ENCODE results near the gene TBCEL. TPM values are rescaled to one million over a fixed set of nuclear protein-coding genes. Genes with fewer than 3 reads are reported as not detected.
A peak's percentile ranks its signal among the peaks of the same experiment; 100 is the strongest.
"Not testable (repeated sequence)": the region's sequence is repeated elsewhere in the genome, so short reads cannot be mapped to it uniquely, and the experiment has no call there.

The TBCEL gene
- total RNA-seq, 1 donor from 2014 or later, result 9.2 TPM

GRCh38 chr11:120998581-120998980 lies 25.3 kb upstream of the TBCEL start:
- intact Hi-C loops (cut with micrococcal nuclease), result no loop called here
- Mint-ChIP-seq H3K4me3 (ENCODE audit: low read depth) (no peak overlapping the region), H3K27ac (no peak overlapping the region), H3K36me3 (ENCODE audit: low read depth) (no peaks in the 10 kb centered on the region), H3K9me3 (no peaks in the 10 kb centered on the region), H3K27me3 (ENCODE audit: low read depth) (peaks cover 15% of the 10 kb centered on the region), H3K4me1 (ENCODE audit: low read depth) (peaks cover 3% of the 10 kb centered on the region)
- no peak for DNase-seq (ENCODE audit: low spot score)

GRCh38 chr11:121004206-121004840 lies 19.6 kb upstream of the TBCEL start:
- peaks cover 15% of the 10 kb centered on the region for H3K27me3 Mint-ChIP-seq (ENCODE audit: low read depth)
- no peak for DNase-seq (ENCODE audit: low spot score)
- no peaks in the 10 kb centered on the region for H3K4me1 Mint-ChIP-seq (ENCODE audit: low read depth)
- no peak overlapping the region for H3K27ac Mint-ChIP-seq
- no peaks in the 10 kb centered on the region for H3K36me3 Mint-ChIP-seq (ENCODE audit: low read depth)
- peaks cover 5% of the 10 kb centered on the region for H3K9me3 Mint-ChIP-seq
- H3K4me3 Mint-ChIP-seq (ENCODE audit: low read depth), result no peak overlapping the region
- intact Hi-C loops (cut with micrococcal nuclease), result no loop called here

- DNase-seq (ENCODE audit: low spot score), result no peak
- Mint-ChIP-seq H3K4me3 (ENCODE audit: low read depth) (no peak overlapping the region), H3K36me3 (ENCODE audit: low read depth) (no peaks in the 10 kb centered on the region), H3K4me1 (ENCODE audit: low read depth) (no peaks in the 10 kb centered on the region), H3K27me3 (ENCODE audit: low read depth) (peaks cover 21% of the 10 kb centered on the region), H3K27ac (no peak overlapping the region), H3K9me3 (peaks cover 5% of the 10 kb centered on the region)
- intact Hi-C loops (cut with micrococcal nuclease), result no loop called here
Observed at GRCh38 chr11:121006922-121007321, 17.0 kb upstream of the TBCEL start.

GRCh38 chr11:121008551-121008950 lies 15.4 kb upstream of the TBCEL start:
- intact Hi-C loops (cut with micrococcal nuclease), result no loop called here
- Mint-ChIP-seq H3K9me3 (peaks cover 5% of the 10 kb centered on the region), H3K36me3 (ENCODE audit: low read depth) (no peaks in the 10 kb centered on the region), H3K4me1 (ENCODE audit: low read depth) (no peaks in the 10 kb centered on the region), H3K4me3 (ENCODE audit: low read depth) (no peak overlapping the region), H3K27me3 (ENCODE audit: low read depth) (peaks cover 22% of the 10 kb centered on the region), H3K27ac (no peak overlapping the region)
- no peak for DNase-seq (ENCODE audit: low spot score)

- H3K4me1 Mint-ChIP-seq (ENCODE audit: low read depth), result no peaks in the 10 kb centered on the region
- peaks cover 31% of the 10 kb centered on the region for H3K27me3 Mint-ChIP-seq (ENCODE audit: low read depth)
- intact Hi-C loops (cut with micrococcal nuclease), result no loop called here
- no peaks in the 10 kb centered on the region for H3K36me3 Mint-ChIP-seq (ENCODE audit: low read depth)
- DNase-seq (ENCODE audit: low spot score), result no peak
- no peak overlapping the region for H3K27ac Mint-ChIP-seq
- H3K9me3 Mint-ChIP-seq, result no peaks in the 10 kb centered on the region
- no peak overlapping the region for H3K4me3 Mint-ChIP-seq (ENCODE audit: low read depth)
Observed at GRCh38 chr11:121012091-121012490, 11.8 kb upstream of the TBCEL start.

GRCh38 chr11:121018746-121019145 lies 5.2 kb upstream of the TBCEL start:
- no peak for DNase-seq (ENCODE audit: low spot score)
- peaks cover 25% of the 10 kb centered on the region for H3K27me3 Mint-ChIP-seq (ENCODE audit: low read depth)
- no peaks in the 10 kb centered on the region for H3K9me3 Mint-ChIP-seq
- H3K27ac Mint-ChIP-seq, result no peak overlapping the region
- H3K36me3 Mint-ChIP-seq (ENCODE audit: low read depth), result no peaks in the 10 kb centered on the region
- peaks cover 2% of the 10 kb centered on the region for H3K4me1 Mint-ChIP-seq (ENCODE audit: low read depth)
- intact Hi-C loops (cut with micrococcal nuclease), result no loop called here
- H3K4me3 Mint-ChIP-seq (ENCODE audit: low read depth), result no peak overlapping the region

- H3K27ac Mint-ChIP-seq; DNase-seq (ENCODE audit: low spot score); intact Hi-C loops (cut with micrococcal nuclease); H3K4me3 Mint-ChIP-seq (ENCODE audit: low read depth); H3K9me3 Mint-ChIP-seq; H3K36me3 Mint-ChIP-seq (ENCODE audit: low read depth): not testable (repeated sequence)
- peaks cover 17% of the 10 kb centered on the region for H3K27me3 Mint-ChIP-seq (ENCODE audit: low read depth)
- H3K4me1 Mint-ChIP-seq (ENCODE audit: low read depth), result peaks cover 15% of the 10 kb centered on the region
Observed at GRCh38 chr11:121021718-121022117, 2.2 kb upstream of the TBCEL start.

- peak overlapping the region; percentile 81 for H3K4me3 Mint-ChIP-seq (ENCODE audit: low read depth)
- no peak for DNase-seq (ENCODE audit: low spot score)
- peak overlapping the region; percentile 22 for H3K27ac Mint-ChIP-seq
- peaks cover 3% of the 10 kb centered on the region for H3K36me3 Mint-ChIP-seq (ENCODE audit: low read depth)
- H3K9me3 Mint-ChIP-seq, result no peaks in the 10 kb centered on the region
- intact Hi-C loops (cut with micrococcal nuclease), result no loop called here
- peaks cover 19% of the 10 kb centered on the region for H3K4me1 Mint-ChIP-seq (ENCODE audit: low read depth)
- peaks cover 4% of the 10 kb centered on the region for H3K27me3 Mint-ChIP-seq (ENCODE audit: low read depth)
Observed at GRCh38 chr11:121024989-121025388, 1.1 kb downstream of the TBCEL start.

GRCh38 chr11:121029153-121029552 lies 5.3 kb downstream of the TBCEL start:
- no peak for DNase-seq (ENCODE audit: low spot score)
- Mint-ChIP-seq H3K4me3 (ENCODE audit: low read depth) (no peak overlapping the region), H3K27me3 (ENCODE audit: low read depth) (peaks cover 2% of the 10 kb centered on the region), H3K27ac (no peak overlapping the region), H3K36me3 (ENCODE audit: low read depth) (peaks cover 5% of the 10 kb centered on the region), H3K4me1 (ENCODE audit: low read depth) (peaks cover 23% of the 10 kb centered on the region), H3K9me3 (no peaks in the 10 kb centered on the region)
- intact Hi-C loops (cut with micrococcal nuclease), result no loop called here

GRCh38 chr11:121029813-121030445 lies 6.0 kb downstream of the TBCEL start:
- H3K27me3 Mint-ChIP-seq (ENCODE audit: low read depth), result peaks cover 2% of the 10 kb centered on the region
- no peak overlapping the region for H3K27ac Mint-ChIP-seq
- no peak for DNase-seq (ENCODE audit: low spot score)
- peaks cover 18% of the 10 kb centered on the region for H3K4me1 Mint-ChIP-seq (ENCODE audit: low read depth)
- intact Hi-C loops (cut with micrococcal nuclease), result loop anchor here (10.0 kb wide), 2 partner anchors 165 to 685 kb away; no protein-coding TSS in a partner anchor
- H3K36me3 Mint-ChIP-seq (ENCODE audit: low read depth), result peaks cover 5% of the 10 kb centered on the region
- H3K9me3 Mint-ChIP-seq, result no peaks in the 10 kb centered on the region
- no peak overlapping the region for H3K4me3 Mint-ChIP-seq (ENCODE audit: low read depth)

- Mint-ChIP-seq H3K9me3 (no peaks in the 10 kb centered on the region), H3K36me3 (ENCODE audit: low read depth) (peaks cover 5% of the 10 kb centered on the region), H3K27ac (no peak overlapping the region), H3K4me1 (ENCODE audit: low read depth) (peaks cover 22% of the 10 kb centered on the region), H3K27me3 (ENCODE audit: low read depth) (peaks cover 3% of the 10 kb centered on the region), H3K4me3 (ENCODE audit: low read depth) (no peak overlapping the region)
- intact Hi-C loops (cut with micrococcal nuclease), result loop anchor here (10.0 kb wide), 2 partner anchors 164 to 686 kb away; no protein-coding TSS in a partner anchor
- no peak for DNase-seq (ENCODE audit: low spot score)
Observed at GRCh38 chr11:121031167-121031566, 7.3 kb downstream of the TBCEL start.

GRCh38 chr11:121031648-121032047 lies 7.7 kb downstream of the TBCEL start:
- not testable (repeated sequence) for H3K4me3 Mint-ChIP-seq (ENCODE audit: low read depth); H3K27ac Mint-ChIP-seq; H3K36me3 Mint-ChIP-seq (ENCODE audit: low read depth); H3K9me3 Mint-ChIP-seq; H3K27me3 Mint-ChIP-seq (ENCODE audit: low read depth); DNase-seq (ENCODE audit: low spot score)
- peaks cover 26% of the 10 kb centered on the region for H3K4me1 Mint-ChIP-seq (ENCODE audit: low read depth)
- intact Hi-C loops (cut with micrococcal nuclease), result loop anchor here (10.0 kb wide), 2 partner anchors 163 to 687 kb away; no protein-coding TSS in a partner anchor

GRCh38 chr11:121032546-121032945 lies 8.6 kb downstream of the TBCEL start:
- Mint-ChIP-seq H3K4me1 (ENCODE audit: low read depth) (peaks cover 30% of the 10 kb centered on the region), H3K9me3 (no peaks in the 10 kb centered on the region), H3K36me3 (ENCODE audit: low read depth) (peaks cover 5% of the 10 kb centered on the region), H3K27ac (no peak overlapping the region), H3K27me3 (ENCODE audit: low read depth) (peaks cover 3% of the 10 kb centered on the region), H3K4me3 (ENCODE audit: low read depth) (no peak overlapping the region)
- intact Hi-C loops (cut with micrococcal nuclease), result loop anchor here (10.0 kb wide), 2 partner anchors 162 to 688 kb away; no protein-coding TSS in a partner anchor
- DNase-seq (ENCODE audit: low spot score), result no peak

All from activated T-helper 2 cell treated with anti-CD3 and anti-CD28 coated beads, Interferon-gamma antibody, Interleukin-2, Interleukin-4, amounts not matched to agents 10 μg/mL and 5 μg/mL and 100 μg/mL, durations not matched to agents 14 hours and 24 hours and 36 hours (primary cell).